MM.1S (cell line): Measurements from ENCODE around the gene PIGZ.

Experiments
- DNase-seq: peaks from one replicate; pipeline ENCODE4 v3.0.0-alpha.2; 2015
- H2AFZ ChIP-seq: fragments of 300-600 bp; sonication (generic); 2 replicates; pipeline ENCODE4 v1.6.0; 2016; ENCODE audit warnings: antibody characterized with exemption, low read length
- H3F3A ChIP-seq: fragments of 300-600 bp; sonication (generic); 2 replicates; pipeline ENCODE4 v1.6.1; 2016; ENCODE audit warnings: mild to moderate bottlenecking, antibody characterized with exemption, low read length, moderate library complexity, mixed read lengths; ENCODE audit not compliant: insufficient read depth
- H3K27ac ChIP-seq: fragments of 300-600 bp; sonication (generic); 2 replicates; pipeline ENCODE4 v1.5.1; 2016; ENCODE audit warnings: mild to moderate bottlenecking, low read length
- H3K27me3 ChIP-seq: fragments of 300-600 bp; sonication (generic); replicated peaks from 2 replicates; pipeline ENCODE4 v1.6.0; 2016; ENCODE audit warnings: low read length; ENCODE audit not compliant: insufficient read depth
- H3K36me3 ChIP-seq: fragments of 300-600 bp; sonication (generic); replicated peaks from 2 replicates; pipeline ENCODE4 v1.6.1; 2016; ENCODE audit warnings: mild to moderate bottlenecking, low read length, mixed read lengths; ENCODE audit not compliant: insufficient read depth
- H3K4me1 ChIP-seq: fragments of 300-600 bp; sonication (generic); 2 replicates; pipeline ENCODE4 v1.6.1; 2016; ENCODE audit warnings: low read length, mixed read lengths
- H3K4me2 ChIP-seq: fragments of 300-600 bp; sonication (generic); 2 replicates; pipeline ENCODE4 v1.6.0; 2016; ENCODE audit warnings: low read depth, low read length
- H3K4me3 ChIP-seq: fragments of 300-600 bp; sonication (generic); 2 replicates; pipeline ENCODE4 v1.5.1; 2016; ENCODE audit warnings: low read length, mixed read lengths
- H3K79me2 ChIP-seq: fragments of 300-600 bp; sonication (generic); 2 replicates; pipeline ENCODE4 v1.6.1; 2016; ENCODE audit warnings: mixed run types, low read length, mixed read lengths
- H3K9ac ChIP-seq: fragments of 300-600 bp; sonication (generic); 2 replicates; pipeline ENCODE4 v1.6.1; 2016; ENCODE audit warnings: low read length, mixed read lengths
- H3K9me2 ChIP-seq: fragments of 300-600 bp; sonication (generic); replicated peaks from 2 replicates; pipeline ENCODE4 v1.6.1; 2016; ENCODE audit warnings: mild to moderate bottlenecking, low read length, mixed read lengths; ENCODE audit not compliant: insufficient read depth
- H3K9me3 ChIP-seq: fragments of 300-600 bp; sonication (generic); replicated peaks from 2 replicates; pipeline ENCODE4 v1.6.1; 2016; ENCODE audit warnings: mild to moderate bottlenecking, low read length, mixed read lengths; ENCODE audit not compliant: insufficient read depth
- H4K20me1 ChIP-seq: fragments of 300-600 bp; sonication (generic); 2 replicates; pipeline ENCODE4 v1.6.1; 2016; ENCODE audit warnings: mild to moderate bottlenecking, low read length, moderate library complexity, mixed read lengths; ENCODE audit not compliant: insufficient read depth
- EZH2 ChIP-seq: fragments of 300-600 bp; sonication (generic); optimal IDR thresholded peaks from 2 replicates; pipeline ENCODE3; 2017; ENCODE audit warnings: low read depth, mild to moderate bottlenecking, antibody characterized with exemption, low read length, mixed read lengths
- EZH2phosphoT487 ChIP-seq: fragments of 300-600 bp; sonication (generic); IDR thresholded peaks from 2 replicates; pipeline ENCODE4 v1.6.1; 2018; ENCODE audit warnings: antibody characterized with exemption, low read length
- TF ChIP-seq, protein P1 (sequence below): fragments of 300-600 bp; sonication (generic); IDR thresholded peaks from 2 replicates; pipeline ENCODE4 v1.5.1; 2016; ENCODE audit warnings: antibody characterized with exemption, low read length, mixed read lengths

The PIGZ gene

GRCh38 chr3:196916995-196917394, 51.6 kb downstream of the PIGZ start:
- Histone ChIP-seq H3K27me3 (no peaks in the 10 kb centered on the region), H3K4me2 (no peak overlapping the region), H2AFZ (no peak overlapping the region), H3K79me2 (no peaks in the 10 kb centered on the region; the same call in 1 of the 2 replicates), H3K9ac (no peak overlapping the region), H3K4me1 (no peaks in the 10 kb centered on the region), H3K36me3 (no peaks in the 10 kb centered on the region), H3K27ac (no peak overlapping the region), H3K9me3 (no peaks in the 10 kb centered on the region), H3K4me3 (no peak overlapping the region), H3K9me2 (no peaks in the 10 kb centered on the region), H4K20me1 (no peaks in the 10 kb centered on the region), H3F3A (no peaks in the 10 kb centered on the region)
- TF ChIP-seq EZH2phosphoT487 (no peak), EZH2 (no peak)
- TF ChIP-seq, protein P1, sequence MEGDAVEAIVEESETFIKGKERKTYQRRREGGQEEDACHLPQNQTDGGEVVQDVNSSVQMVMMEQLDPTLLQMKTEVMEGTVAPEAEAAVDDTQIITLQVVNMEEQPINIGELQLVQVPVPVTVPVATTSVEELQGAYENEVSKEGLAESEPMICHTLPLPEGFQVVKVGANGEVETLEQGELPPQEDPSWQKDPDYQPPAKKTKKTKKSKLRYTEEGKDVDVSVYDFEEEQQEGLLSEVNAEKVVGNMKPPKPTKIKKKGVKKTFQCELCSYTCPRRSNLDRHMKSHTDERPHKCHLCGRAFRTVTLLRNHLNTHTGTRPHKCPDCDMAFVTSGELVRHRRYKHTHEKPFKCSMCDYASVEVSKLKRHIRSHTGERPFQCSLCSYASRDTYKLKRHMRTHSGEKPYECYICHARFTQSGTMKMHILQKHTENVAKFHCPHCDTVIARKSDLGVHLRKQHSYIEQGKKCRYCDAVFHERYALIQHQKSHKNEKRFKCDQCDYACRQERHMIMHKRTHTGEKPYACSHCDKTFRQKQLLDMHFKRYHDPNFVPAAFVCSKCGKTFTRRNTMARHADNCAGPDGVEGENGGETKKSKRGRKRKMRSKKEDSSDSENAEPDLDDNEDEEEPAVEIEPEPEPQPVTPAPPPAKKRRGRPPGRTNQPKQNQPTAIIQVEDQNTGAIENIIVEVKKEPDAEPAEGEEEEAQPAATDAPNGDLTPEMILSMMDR: no peak
- DNase-seq: no peak

DNA sequence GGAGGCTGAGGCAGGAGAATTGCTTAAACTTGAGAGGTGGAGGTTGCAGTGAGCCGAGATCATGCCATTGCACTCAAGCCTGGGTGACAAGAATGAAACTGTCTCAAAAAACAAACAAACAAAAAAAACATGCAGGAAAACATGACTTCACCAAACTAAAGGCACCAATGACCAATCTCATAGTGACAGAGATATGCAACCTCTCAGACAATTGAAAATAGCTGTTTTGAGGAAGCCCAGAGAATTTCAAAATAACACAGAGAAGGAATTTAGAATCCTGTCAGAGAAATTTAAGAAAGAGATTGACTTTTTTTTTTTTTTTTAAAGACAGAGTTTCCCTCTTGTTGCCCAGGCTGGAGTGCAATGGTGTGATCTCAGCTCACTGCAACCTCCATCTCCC, 52.4 kb downstream of the PIGZ start:
- H3K27ac ChIP-seq: no peak overlapping the region
- no peaks in the 10 kb centered on the region for H3F3A ChIP-seq
- no peak for DNase-seq
- H3K36me3 ChIP-seq: no peaks in the 10 kb centered on the region
- H3K4me3 ChIP-seq: no peak overlapping the region
- H2AFZ ChIP-seq: no peak overlapping the region
- no peaks in the 10 kb centered on the region for H3K27me3 ChIP-seq
- H3K9ac ChIP-seq: no peak overlapping the region
- H4K20me1 ChIP-seq: no peaks in the 10 kb centered on the region
- no peak overlapping the region for H3K4me2 ChIP-seq
- no peak for TF ChIP-seq EZH2phosphoT487
- TF ChIP-seq EZH2: no peak
- TF ChIP-seq, protein P1: no peak
- no peaks in the 10 kb centered on the region for H3K9me2 ChIP-seq
- no peaks in the 10 kb centered on the region for H3K79me2 ChIP-seq
- no peaks in the 10 kb centered on the region for H3K4me1 ChIP-seq
- H3K9me3 ChIP-seq: no peaks in the 10 kb centered on the region

DNA sequence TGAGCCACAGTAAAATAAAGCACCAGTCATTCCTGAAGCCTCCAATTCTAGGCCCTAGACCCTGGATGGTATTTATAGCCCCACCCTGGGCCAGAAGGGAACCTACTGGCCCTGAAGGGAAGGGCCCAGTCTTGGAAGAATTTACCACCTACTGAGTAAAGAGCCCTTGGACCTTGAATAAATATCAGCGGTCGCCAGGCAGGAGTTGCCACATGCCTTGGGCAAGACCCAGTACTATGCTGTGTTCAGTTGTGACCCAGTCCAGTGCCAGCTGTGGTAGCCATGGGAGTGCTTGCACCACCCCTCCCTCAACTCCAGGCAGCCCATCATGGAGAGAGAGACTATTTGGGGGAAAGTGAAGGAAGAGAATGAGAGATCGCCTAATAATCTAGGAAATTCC, 53.3 kb downstream of the PIGZ start:
- H3K9me3 ChIP-seq: no peaks in the 10 kb centered on the region

More for the DNA sequence above, 53.3 kb downstream of the PIGZ start:
- Histone ChIP-seq H3K4me2 (no peak overlapping the region), H3K4me3 (no peak overlapping the region), H3K9me2 (no peaks in the 10 kb centered on the region), H3K27ac (no peak overlapping the region), H3F3A (no peaks in the 10 kb centered on the region), H3K4me1 (no peaks in the 10 kb centered on the region), H3K79me2 (no peaks in the 10 kb centered on the region), H2AFZ (no peak overlapping the region), H3K27me3 (no peaks in the 10 kb centered on the region), H3K9ac (no peak overlapping the region), H4K20me1 (no peaks in the 10 kb centered on the region), H3K36me3 (no peaks in the 10 kb centered on the region)
- no peak for TF ChIP-seq EZH2phosphoT487
- TF ChIP-seq, protein P1: no peak
- no peak for TF ChIP-seq EZH2
- no peak for DNase-seq
